GM12891 (cell line): Measurements from ENCODE around the gene PTPN6.

Experiments used
- POLR2A ChIP-seq: IDR thresholded peaks from 2 replicates; pipeline ENCODE4 v1.6.1; 2011; ENCODE audit warnings: low read depth, low read length, control low read depth
- POLR2AphosphoS5 ChIP-seq: IDR thresholded peaks from 2 replicates; pipeline ENCODE4 v1.6.1; 2011; ENCODE audit warnings: low read depth, low read length, control low read depth

DNA sequence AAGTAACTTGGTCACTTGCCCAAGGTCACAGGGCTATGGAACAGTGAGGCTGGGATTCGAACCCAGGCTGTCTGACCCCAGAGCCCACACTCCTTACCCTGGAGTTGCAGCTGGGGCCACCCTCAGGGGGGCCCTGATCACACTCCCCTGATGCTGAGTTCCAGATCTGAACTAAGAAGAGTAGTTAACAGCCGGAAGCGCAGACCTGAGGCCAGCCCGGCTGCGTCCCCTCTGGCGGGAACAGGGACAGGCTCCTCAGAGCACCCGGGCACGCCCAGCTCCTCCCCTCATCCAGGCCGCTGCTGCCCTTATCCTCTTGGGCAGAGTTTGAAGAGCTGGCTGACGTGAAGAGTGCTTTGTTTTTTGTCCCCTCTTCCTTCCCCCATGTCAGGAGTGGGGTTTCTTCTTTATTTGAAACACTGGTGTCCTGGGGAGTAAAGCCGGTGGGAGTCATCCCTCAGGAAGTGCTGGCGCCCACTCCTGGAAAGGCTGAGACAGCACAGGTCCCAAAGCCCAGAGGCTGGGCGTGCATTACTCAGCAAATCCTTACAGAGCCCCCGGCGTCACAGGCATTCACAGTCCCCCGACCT is 10.6 kb downstream of the PTPN6 start:
- TF ChIP-seq POLR2AphosphoS5 (peak; percentile 79), POLR2A (0 out of 2 replicates have a peak, but pooled peaks have one; percentile 43)
